HCT116 (cell line): ENCODE results near the gene CALCOCO1. TPM values are rescaled to one million over a fixed set of nuclear protein-coding genes. Genes with fewer than 3 reads are reported as not detected.

Experiments used
- ATAC-seq: fragments of 200-7000 bp; cut with Tn5 transposase; 2 replicates; pipeline ENCODE4 v1.9.1; 2020; ENCODE audit warnings: mild to moderate bottlenecking, moderate library complexity
- BruUV-seq: library from RNA; stranded (reverse); fragments of 400-500 nt; replicated peaks from 2 replicates; lab custom pipeline; 2021; lab: Mats Ljungman, UMichigan
- CTCF ChIA-PET: fragments of 300-600 bp; sonication (Branson Sonifier 250); formaldehyde crosslinking; loops from one replicate; lab custom pipeline; 2021; ENCODE audit warnings: antibody characterized with exemption; lab: Charles Lee
- POLR2A ChIA-PET: fragments of 300-600, 350-600 bp; sonication (Branson Sonifier 250); formaldehyde crosslinking; loops from one replicate; lab custom pipeline; 2021; ENCODE audit warnings: antibody characterized with exemption; lab: Charles Lee
- RAD21 ChIA-PET, 2 experiments: fragments of 300-600 bp; sonication (Branson Sonifier 250); formaldehyde crosslinking; loops; one replicate each; lab custom pipeline; 2023; ENCODE audit warnings: low total read pairs in 2 of 2; ENCODE audit not compliant: uncharacterized antibody in 2 of 2, unreplicated experiment in 2 of 2, low non-redundant PET in 1 of 2; lab: Charles Lee
- DNase-seq: peaks from one replicate; pipeline ENCODE4 v3.0.0-alpha.2; 2010; ENCODE audit warnings: low read depth, low spot score
- H2AFZ ChIP-seq: fragments of 200-600 bp; shearing (Covaris generic), sonication (generic); 2 replicates; pipeline ENCODE4 v1.6.1; 2017; ENCODE audit warnings: low read depth, mixed run types, mixed read lengths, antibody characterized with exemption, low read length; ENCODE audit not compliant: poor library complexity, severe bottlenecking
- H3K27ac ChIP-seq: 2 replicates; pipeline ENCODE4 v1.5.1; 2012; ENCODE audit warnings: low read depth, low read length
- H3K27me3 ChIP-seq: fragments of 200-600 bp; sonication (generic); 2 replicates; pipeline ENCODE4 v1.6.1; 2016; ENCODE audit warnings: mixed run types, low read length, mixed read lengths; ENCODE audit not compliant: insufficient read depth
- H3K36me3 ChIP-seq, 2 experiments: fragments of 200-500 bp in 1 of 2; fragments of 200-600 bp in 1 of 2; sonication (Bioruptor generic) in 1 of 2; sonication (generic) in 1 of 2; 2 replicates each; pipeline versions ENCODE4 v1.5.1 to v1.6.1; 2014 to 2016; ENCODE audit warnings: low read length in 2 of 2, inconsistent platforms in 1 of 2, mixed read lengths in 1 of 2, mixed run types in 1 of 2; ENCODE audit not compliant: insufficient read depth in 2 of 2, control insufficient read depth in 1 of 2
- H3K4me1 ChIP-seq, 2 experiments: fragments of 200-600 bp in 1 of 2; sonication (generic) in 1 of 2; 2 replicates each; pipeline versions ENCODE4 v1.5.1 to v1.6.1; 2012 to 2017; ENCODE audit warnings: low read length in 2 of 2, inconsistent platforms in 1 of 2, mild to moderate bottlenecking in 1 of 2, mixed read lengths in 1 of 2, mixed run types in 1 of 2, moderate library complexity in 1 of 2; ENCODE audit not compliant: insufficient read depth in 2 of 2, control insufficient read depth in 1 of 2
- H3K4me2 ChIP-seq: fragments of 200-600 bp; sonication (generic); 2 replicates; pipeline ENCODE4 v1.6.1; 2017; ENCODE audit warnings: mixed run types, low read length, mixed read lengths
- H3K4me3 ChIP-seq, 2 experiments: fragments of 200-600 bp in 1 of 2; sonication (generic) in 1 of 2; replicated peaks in 1 of 2; 2 replicates each; pipeline ENCODE4 v1.5.1; 2011 to 2016; ENCODE audit warnings: low read length in 2 of 2, control low read depth in 1 of 2, low read depth in 1 of 2, mild to moderate bottlenecking in 1 of 2, mixed read lengths in 1 of 2, mixed run types in 1 of 2
- H3K79me2 ChIP-seq: fragments of 200-600 bp; sonication (generic); 2 replicates; pipeline ENCODE4 v1.6.1; 2017; ENCODE audit warnings: mild to moderate bottlenecking, mixed run types, low read length, moderate library complexity, mixed read lengths; ENCODE audit not compliant: insufficient read depth
- H3K9ac ChIP-seq: fragments of 200-600 bp; sonication (generic); 2 replicates; pipeline ENCODE4 v1.6.1; 2016; ENCODE audit warnings: low read length, mixed read lengths
- H3K9me2 ChIP-seq: fragments of 200-600 bp; sonication (generic), shearing (Covaris generic); 2 replicates; pipeline ENCODE4 v1.6.1; 2017; ENCODE audit warnings: mixed run types, mild to moderate bottlenecking, moderate library complexity; ENCODE audit not compliant: insufficient read depth
- H3K9me3 ChIP-seq, 2 experiments: fragments of 200-500 bp in 1 of 2; fragments of 200-600 bp in 1 of 2; sonication (Bioruptor generic) in 1 of 2; sonication (generic) in 1 of 2; 2 replicates each; pipeline ENCODE4 v1.6.1; 2014 to 2017; ENCODE audit warnings: low read length in 2 of 2, mixed read lengths in 2 of 2, inconsistent platforms in 1 of 2, low read depth in 1 of 2, mild to moderate bottlenecking in 1 of 2, mixed run types in 1 of 2, moderate library complexity in 1 of 2; ENCODE audit not compliant: control insufficient read depth in 1 of 2, insufficient read depth in 1 of 2
- H4K20me1 ChIP-seq: fragments of 200-600 bp; sonication (generic), shearing (Covaris generic); 2 replicates; pipeline ENCODE4 v1.6.1; 2017; ENCODE audit warnings: mixed run types, mild to moderate bottlenecking, moderate library complexity; ENCODE audit not compliant: insufficient read depth
- CBX3 ChIP-seq: IDR thresholded peaks from 2 replicates; pipeline ENCODE4 v1.6.1; 2012; ENCODE audit warnings: low read depth
- CEBPB ChIP-seq: IDR thresholded peaks from 2 replicates; pipeline ENCODE4 v1.6.1; 2012; ENCODE audit warnings: low read depth
- EGR1 ChIP-seq: IDR thresholded peaks from 2 replicates; pipeline ENCODE4 v1.6.1; 2012; ENCODE audit warnings: low read depth
- ELF1 ChIP-seq: IDR thresholded peaks from 2 replicates; pipeline ENCODE4 v1.6.1; 2012; ENCODE audit warnings: low read depth, borderline replicate concordance
- EZH2 ChIP-seq: fragments of 200-600 bp; sonication (generic); IDR thresholded peaks from 2 replicates; pipeline ENCODE4 v1.6.1; 2017; ENCODE audit warnings: antibody characterized with exemption, mixed run types
- EZH2phosphoT487 ChIP-seq: fragments of 200-600 bp; IDR thresholded peaks from 2 replicates; pipeline ENCODE4 v1.6.1; 2018; ENCODE audit warnings: antibody characterized with exemption, borderline replicate concordance
- FOSL1 ChIP-seq: IDR thresholded peaks from 2 replicates; pipeline ENCODE4 v1.6.1; 2012; ENCODE audit warnings: low read depth
- JUND ChIP-seq: IDR thresholded peaks from 2 replicates; pipeline ENCODE4 v1.6.1; 2012
- POLR2A ChIP-seq: IDR thresholded peaks from 2 replicates; pipeline ENCODE4 v1.7.0; 2011; ENCODE audit warnings: borderline replicate concordance; ENCODE audit not compliant: insufficient read depth, insufficient read length; ENCODE audit errors: extremely low read depth
- RAD21 ChIP-seq: IDR thresholded peaks from 2 replicates; pipeline ENCODE4 v1.6.1; 2012; ENCODE audit warnings: low read depth, mild to moderate bottlenecking
- SIN3A ChIP-seq: IDR thresholded peaks from 2 replicates; pipeline ENCODE4 v1.6.1; 2012; ENCODE audit warnings: low read depth
- SP1 ChIP-seq: IDR thresholded peaks from 2 replicates; pipeline ENCODE4 v1.6.1; 2012; ENCODE audit warnings: low read depth
- SRF ChIP-seq: IDR thresholded peaks from 2 replicates; pipeline ENCODE4 v1.6.1; 2012; ENCODE audit warnings: low read depth
- TCF7L2 ChIP-seq: IDR thresholded peaks from 2 replicates; pipeline ENCODE4 v1.7.0; 2011; ENCODE audit warnings: borderline replicate concordance, inconsistent platforms; ENCODE audit not compliant: insufficient read depth, insufficient read length; ENCODE audit errors: extremely low read depth
- YY1 ChIP-seq: IDR thresholded peaks from 2 replicates; pipeline ENCODE4 v1.6.1; 2011; ENCODE audit warnings: low read length, low read depth, moderate library complexity, mild to moderate bottlenecking; ENCODE audit not compliant: insufficient replicate concordance; ENCODE audit errors: extremely low read depth
- ZFX ChIP-seq: fragments of 450-650 bp; IDR thresholded peaks from 2 replicates; pipeline ENCODE4 v1.6.1; 2017
- ZNF274 ChIP-seq: fragments of 200-500 bp; sonication (Bioruptor generic); IDR thresholded peaks from 2 replicates; pipeline ENCODE4 v1.6.1; 2014; ENCODE audit warnings: mild to moderate bottlenecking, low read depth, low read length, inconsistent platforms
- intact Hi-C: fragments of 100-400 bp; cut with micrococcal nuclease; formaldehyde crosslinking; loops from 2 replicates; pipeline ENCODE4 v1.10.0; 2022
- total RNA-seq: library from RNA; stranded (reverse); gene quantifications from one replicate; pipeline ENCODE4 v1.2.1, GENCODE V29; 2021; ENCODE audit not compliant: unreplicated experiment
- TF ChIP-seq, protein P1 (sequence below): IDR thresholded peaks from 2 replicates; pipeline ENCODE4 v1.6.1; 2011; ENCODE audit warnings: mild to moderate bottlenecking, low read length, moderate library complexity; ENCODE audit not compliant: insufficient replicate concordance; ENCODE audit errors: extremely low read depth
- TF ChIP-seq, protein P2 (sequence below): IDR thresholded peaks from 2 replicates; pipeline ENCODE4 v1.6.1; 2012
- TF ChIP-seq, protein P3 (sequence below), 3 experiments: fragments of 200-600 bp in 1 of 3; sonication (generic) in 1 of 3; IDR thresholded peaks in 2 of 3; conservative IDR thresholded peaks in 1 of 3; 2 replicates each; pipeline ENCODE4 v1.5.1; 2012 to 2017; ENCODE audit warnings: low read depth in 2 of 3, low read length in 2 of 3, antibody characterized with exemption in 1 of 3, borderline replicate concordance in 1 of 3, control low read depth in 1 of 3, mild to moderate bottlenecking in 1 of 3, mixed read lengths in 1 of 3, mixed run types in 1 of 3, moderate library complexity in 1 of 3; ENCODE audit not compliant: insufficient read depth in 1 of 3

CALCOCO1 gene
- total RNA-seq, 1 experiment from 2014 or later: 42.6 TPM

DNA sequence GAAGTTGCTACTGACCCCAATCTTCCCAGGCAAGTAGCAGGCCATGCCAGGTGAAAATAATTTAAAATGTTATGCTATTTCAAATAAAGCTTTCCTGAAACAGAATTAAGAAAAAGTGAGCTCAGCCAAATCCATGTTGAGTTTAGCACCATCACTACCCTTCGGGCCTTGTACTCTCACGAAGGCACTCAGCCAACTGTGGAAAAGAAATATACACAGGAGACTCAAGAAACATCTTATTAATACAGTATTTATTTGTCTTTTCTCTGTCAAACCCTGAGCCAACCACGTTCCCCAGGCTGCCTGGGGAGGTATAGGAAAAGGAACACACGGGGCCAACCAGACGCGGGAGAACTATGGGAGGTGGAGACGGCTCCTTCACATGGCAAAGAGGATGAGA lies 62.3 kb downstream of the CALCOCO1 start (continued):
- TF ChIP-seq, protein P1, sequence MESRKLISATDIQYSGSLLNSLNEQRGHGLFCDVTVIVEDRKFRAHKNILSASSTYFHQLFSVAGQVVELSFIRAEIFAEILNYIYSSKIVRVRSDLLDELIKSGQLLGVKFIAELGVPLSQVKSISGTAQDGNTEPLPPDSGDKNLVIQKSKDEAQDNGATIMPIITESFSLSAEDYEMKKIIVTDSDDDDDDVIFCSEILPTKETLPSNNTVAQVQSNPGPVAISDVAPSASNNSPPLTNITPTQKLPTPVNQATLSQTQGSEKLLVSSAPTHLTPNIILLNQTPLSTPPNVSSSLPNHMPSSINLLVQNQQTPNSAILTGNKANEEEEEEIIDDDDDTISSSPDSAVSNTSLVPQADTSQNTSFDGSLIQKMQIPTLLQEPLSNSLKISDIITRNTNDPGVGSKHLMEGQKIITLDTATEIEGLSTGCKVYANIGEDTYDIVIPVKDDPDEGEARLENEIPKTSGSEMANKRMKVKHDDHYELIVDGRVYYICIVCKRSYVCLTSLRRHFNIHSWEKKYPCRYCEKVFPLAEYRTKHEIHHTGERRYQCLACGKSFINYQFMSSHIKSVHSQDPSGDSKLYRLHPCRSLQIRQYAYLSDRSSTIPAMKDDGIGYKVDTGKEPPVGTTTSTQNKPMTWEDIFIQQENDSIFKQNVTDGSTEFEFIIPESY: no peak
- TF ChIP-seq ZFX (no peak), SP1 (no peak), EGR1 (no peak), CEBPB (no peak), RAD21 (no peak)

DNA sequence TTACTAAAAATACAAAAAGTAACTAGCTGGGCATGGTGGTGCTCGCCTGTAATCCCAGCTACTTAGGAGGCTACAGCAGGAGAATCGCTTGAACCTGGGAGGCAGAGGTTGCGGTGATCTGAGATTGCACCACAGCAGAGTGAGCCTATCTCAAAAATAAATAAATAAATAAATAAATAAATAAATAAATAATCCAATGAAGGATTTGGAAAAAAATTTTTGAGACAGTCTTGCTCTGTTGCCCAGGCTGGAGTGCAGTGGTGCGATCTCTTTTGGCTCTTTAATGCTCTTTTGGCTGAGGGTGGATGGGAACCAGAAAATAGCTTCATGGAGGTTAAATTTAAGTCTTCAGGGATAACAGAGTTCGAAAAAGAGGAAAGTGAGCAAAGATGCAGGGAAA lies 63.1 kb downstream of the CALCOCO1 start:
- ATAC-seq (no peak), DNase-seq (no peak)
- peaks cover 6 to 33% of the 10 kb centered on the region in 2 experiments; a peak in 2 of 4 replicates for H3K36me3 ChIP-seq
- POLR2A ChIA-PET: no interaction called here
- H3K4me3 ChIP-seq: no peak overlapping the region
- no peak overlapping the region for H3K27ac ChIP-seq
- no peak overlapping the region for H3K4me2 ChIP-seq
- H2AFZ ChIP-seq: no peak overlapping the region
- H3K9ac ChIP-seq: no peak overlapping the region
- intact Hi-C loops: no loop called here
- RAD21 ChIA-PET: no interaction called here
- peaks cover 5% of the 10 kb centered on the region; the same call in 1 of the 2 replicates for H4K20me1 ChIP-seq
- no peaks in the 10 kb centered on the region for H3K27me3 ChIP-seq
- no peaks in the 10 kb centered on the region for H3K79me2 ChIP-seq
- no TSS peak for BruUV-seq
- CTCF ChIA-PET: interaction anchor here (1.5 kb wide), 1 partner anchor 11 kb away, joined by 4 read pairs; the partner anchor contains the start of gene ATP5MC2
- H3K9me2 ChIP-seq: no peaks in the 10 kb centered on the region
- no peaks in the 10 kb centered on the region for H3K9me3 ChIP-seq
- peaks cover 16 to 32% of the 10 kb centered on the region in 2 experiments for H3K4me1 ChIP-seq
- no peak for TF ChIP-seq TCF7L2
- TF ChIP-seq, protein P2, sequence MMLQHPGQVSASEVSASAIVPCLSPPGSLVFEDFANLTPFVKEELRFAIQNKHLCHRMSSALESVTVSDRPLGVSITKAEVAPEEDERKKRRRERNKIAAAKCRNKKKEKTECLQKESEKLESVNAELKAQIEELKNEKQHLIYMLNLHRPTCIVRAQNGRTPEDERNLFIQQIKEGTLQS: no peak
- no peak for TF ChIP-seq SRF
- no peak for TF ChIP-seq EGR1
- TF ChIP-seq ZFX: no peak
- no peak for TF ChIP-seq FOSL1
- no peak for TF ChIP-seq SP1
- no peak for TF ChIP-seq ZNF274
- no peak for TF ChIP-seq EZH2
- TF ChIP-seq CBX3: no peak
- no peak for TF ChIP-seq JUND
- TF ChIP-seq SIN3A: no peak
- TF ChIP-seq, protein P3, sequence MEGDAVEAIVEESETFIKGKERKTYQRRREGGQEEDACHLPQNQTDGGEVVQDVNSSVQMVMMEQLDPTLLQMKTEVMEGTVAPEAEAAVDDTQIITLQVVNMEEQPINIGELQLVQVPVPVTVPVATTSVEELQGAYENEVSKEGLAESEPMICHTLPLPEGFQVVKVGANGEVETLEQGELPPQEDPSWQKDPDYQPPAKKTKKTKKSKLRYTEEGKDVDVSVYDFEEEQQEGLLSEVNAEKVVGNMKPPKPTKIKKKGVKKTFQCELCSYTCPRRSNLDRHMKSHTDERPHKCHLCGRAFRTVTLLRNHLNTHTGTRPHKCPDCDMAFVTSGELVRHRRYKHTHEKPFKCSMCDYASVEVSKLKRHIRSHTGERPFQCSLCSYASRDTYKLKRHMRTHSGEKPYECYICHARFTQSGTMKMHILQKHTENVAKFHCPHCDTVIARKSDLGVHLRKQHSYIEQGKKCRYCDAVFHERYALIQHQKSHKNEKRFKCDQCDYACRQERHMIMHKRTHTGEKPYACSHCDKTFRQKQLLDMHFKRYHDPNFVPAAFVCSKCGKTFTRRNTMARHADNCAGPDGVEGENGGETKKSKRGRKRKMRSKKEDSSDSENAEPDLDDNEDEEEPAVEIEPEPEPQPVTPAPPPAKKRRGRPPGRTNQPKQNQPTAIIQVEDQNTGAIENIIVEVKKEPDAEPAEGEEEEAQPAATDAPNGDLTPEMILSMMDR (IDR thresholded peaks at IDR 0.05 in 2 of 3, conservative IDR thresholded peaks at IDR 0.05 in 1 of 3; ENCODE audit: borderline replicate concordance in 1 of 3, insufficient read depth in 1 of 3, low read depth in 2 of 3, low read length in 2 of 3): no peak
- no peak for TF ChIP-seq YY1
- TF ChIP-seq POLR2A: no peak
- TF ChIP-seq EZH2phosphoT487: no peak
- TF ChIP-seq ELF1: no peak
